ENCODE data around the gene ITGAX. TPM values are rescaled to one million over a fixed set of nuclear protein-coding genes. Genes with fewer than 3 reads are reported as not detected.
"Not testable (repeated sequence)": the region's sequence is repeated elsewhere in the genome, so short reads cannot be mapped to it uniquely, and the experiment has no call there.

Gene ITGAX
- total RNA-seq = 1.4 TPM
- long read RNA-seq = 0 reads

- TF ChIP-seq, protein P1, sequence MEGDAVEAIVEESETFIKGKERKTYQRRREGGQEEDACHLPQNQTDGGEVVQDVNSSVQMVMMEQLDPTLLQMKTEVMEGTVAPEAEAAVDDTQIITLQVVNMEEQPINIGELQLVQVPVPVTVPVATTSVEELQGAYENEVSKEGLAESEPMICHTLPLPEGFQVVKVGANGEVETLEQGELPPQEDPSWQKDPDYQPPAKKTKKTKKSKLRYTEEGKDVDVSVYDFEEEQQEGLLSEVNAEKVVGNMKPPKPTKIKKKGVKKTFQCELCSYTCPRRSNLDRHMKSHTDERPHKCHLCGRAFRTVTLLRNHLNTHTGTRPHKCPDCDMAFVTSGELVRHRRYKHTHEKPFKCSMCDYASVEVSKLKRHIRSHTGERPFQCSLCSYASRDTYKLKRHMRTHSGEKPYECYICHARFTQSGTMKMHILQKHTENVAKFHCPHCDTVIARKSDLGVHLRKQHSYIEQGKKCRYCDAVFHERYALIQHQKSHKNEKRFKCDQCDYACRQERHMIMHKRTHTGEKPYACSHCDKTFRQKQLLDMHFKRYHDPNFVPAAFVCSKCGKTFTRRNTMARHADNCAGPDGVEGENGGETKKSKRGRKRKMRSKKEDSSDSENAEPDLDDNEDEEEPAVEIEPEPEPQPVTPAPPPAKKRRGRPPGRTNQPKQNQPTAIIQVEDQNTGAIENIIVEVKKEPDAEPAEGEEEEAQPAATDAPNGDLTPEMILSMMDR (IDR thresholded peaks at IDR 0.05; ENCODE audit: borderline replicate concordance) = no peak
- peaks cover 25% of the 10 kb centered on the region for H3K27me3 ChIP-seq (ENCODE audit: low read depth)
- peak; percentile 54 for DNase-seq
- intact Hi-C loops (cut with micrococcal nuclease) = no loop called here
- peaks cover 16% of the 10 kb centered on the region for H3K4me1 ChIP-seq
- no peak within 1 kb of the TSS for H3K27ac ChIP-seq (replicated peaks)
- no peak within 1 kb of the TSS for H3K4me3 ChIP-seq
- H3K36me3 ChIP-seq = no peaks in the 10 kb centered on the region
- no peaks in the 10 kb centered on the region for H3K9me3 ChIP-seq (replicated peaks)
Observed at GRCh38 chr16:31354394-31355291, at the start of gene ITGAX. TSS of gene ITGAX (plus strand) at chr16:31355176. CDS start at chr16:31355255, 79 bp downstream.

DNA sequence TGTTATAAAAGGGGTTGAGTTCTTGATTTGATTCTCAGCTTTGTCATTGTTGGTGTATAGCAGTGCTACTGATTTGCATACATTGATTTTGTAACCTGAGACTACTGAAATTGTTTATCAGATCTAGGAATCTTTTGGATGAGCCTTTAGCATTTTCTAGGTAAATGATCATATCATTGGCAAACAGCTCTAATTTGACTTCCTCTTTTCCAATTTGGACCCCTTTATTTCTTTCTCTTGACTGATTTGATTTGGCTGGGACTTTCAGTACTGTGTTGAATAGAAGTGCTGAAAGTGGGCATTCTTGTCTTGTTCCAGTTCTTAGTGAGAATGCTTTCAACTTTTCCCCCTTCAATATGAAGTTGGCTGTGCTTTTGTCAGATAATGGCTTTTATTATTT lies 49.8 kb upstream of the ITGAX start:
- no peaks in the 10 kb centered on the region for H3K4me1 ChIP-seq
- peaks cover 11% of the 10 kb centered on the region for H3K9me3 ChIP-seq (replicated peaks)
- H3K36me3 ChIP-seq = no peaks in the 10 kb centered on the region
- DNase-seq = no peak
- intact Hi-C loops (cut with micrococcal nuclease) = no loop called here
- H3K27me3 ChIP-seq (ENCODE audit: low read depth) = peaks cover 31% of the 10 kb centered on the region
- no peak overlapping the region for H3K4me3 ChIP-seq
- TF ChIP-seq, protein P1 (IDR thresholded peaks at IDR 0.05; ENCODE audit: borderline replicate concordance) = no peak
- H3K27ac ChIP-seq (replicated peaks) = no peak overlapping the region

DNA sequence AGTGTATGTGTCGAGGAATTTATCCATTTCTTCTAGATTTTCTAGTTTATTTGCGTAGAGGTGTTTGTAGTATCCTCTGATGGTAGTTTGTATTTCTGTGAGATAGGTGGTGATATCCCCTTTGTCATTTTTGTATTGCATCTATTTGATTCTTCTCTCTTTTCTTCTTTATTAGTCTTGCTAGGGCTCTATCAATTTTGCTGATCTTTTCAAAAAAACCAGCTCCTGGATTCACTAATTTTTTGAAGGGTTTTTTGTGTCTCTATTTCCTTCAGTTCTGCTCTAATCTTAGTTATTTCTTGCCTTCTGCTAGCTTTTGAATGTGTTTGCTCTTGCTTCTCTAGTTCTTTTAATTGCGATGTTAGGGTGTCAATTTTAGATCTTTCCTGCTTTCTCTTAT lies 46.6 kb upstream of the ITGAX start:
- H3K27ac ChIP-seq (replicated peaks); H3K4me3 ChIP-seq; H3K4me1 ChIP-seq; DNase-seq; intact Hi-C loops (cut with micrococcal nuclease); H3K36me3 ChIP-seq: not testable (repeated sequence)
- H3K9me3 ChIP-seq (replicated peaks) = peaks cover 11% of the 10 kb centered on the region
- peaks cover 36% of the 10 kb centered on the region for H3K27me3 ChIP-seq (ENCODE audit: low read depth)

- H3K27ac ChIP-seq (replicated peaks) = no peak overlapping the region
- intact Hi-C loops (cut with micrococcal nuclease) = no loop called here
- peaks cover 6% of the 10 kb centered on the region for H3K36me3 ChIP-seq
- H3K4me1 ChIP-seq = no peaks in the 10 kb centered on the region
- no peak overlapping the region for H3K4me3 ChIP-seq
- no peak for DNase-seq
- H3K9me3 ChIP-seq (replicated peaks) = peaks cover 39% of the 10 kb centered on the region
- TF ChIP-seq, protein P1 (IDR thresholded peaks at IDR 0.05; ENCODE audit: borderline replicate concordance) = no peak
- peaks cover 42% of the 10 kb centered on the region for H3K27me3 ChIP-seq (ENCODE audit: low read depth)
Observed at GRCh38 chr16:31322500-31322899, 32.5 kb upstream of the ITGAX start.

DNA sequence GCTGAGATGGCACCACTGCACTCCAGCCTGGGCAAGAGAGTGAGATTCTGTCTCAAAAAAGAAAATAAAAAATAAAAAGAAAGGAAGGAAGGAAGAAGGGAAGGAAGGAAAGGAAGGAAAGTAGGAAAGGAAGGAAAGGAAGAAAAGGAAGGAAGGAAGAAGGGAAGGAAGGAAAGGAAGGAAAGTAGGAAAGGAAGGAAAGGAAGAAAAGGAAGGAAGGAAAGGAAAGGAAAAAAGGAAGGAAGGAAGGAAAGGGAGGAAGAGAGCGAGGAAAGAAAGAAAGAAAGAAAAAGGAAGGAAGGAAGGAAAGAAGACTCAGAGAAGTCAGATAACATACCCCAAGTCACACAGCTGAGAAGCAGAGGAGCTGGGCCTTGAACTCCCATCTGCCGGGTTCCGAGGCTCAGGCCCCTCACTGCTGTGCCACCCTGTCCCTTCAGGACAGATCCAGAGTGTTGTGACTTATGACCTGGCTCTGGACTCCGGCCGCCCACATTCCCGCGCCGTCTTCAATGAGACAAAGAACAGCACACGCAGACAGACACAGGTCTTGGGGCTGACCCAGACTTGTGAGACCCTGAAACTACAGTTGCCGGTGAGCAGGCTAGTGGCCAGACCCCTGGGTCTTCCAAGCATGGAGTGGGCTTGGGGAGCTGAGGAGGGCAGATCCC lies 30.9 kb upstream of the ITGAX start:
- Histone ChIP-seq H3K36me3 (peaks cover 6% of the 10 kb centered on the region), H3K9me3 (replicated peaks) (peaks cover 30% of the 10 kb centered on the region), H3K4me3 (no peak overlapping the region), H3K4me1 (no peaks in the 10 kb centered on the region), H3K27me3 (ENCODE audit: low read depth) (peaks cover 58% of the 10 kb centered on the region), H3K27ac (replicated peaks) (no peak overlapping the region)
- intact Hi-C loops (cut with micrococcal nuclease) = no loop called here
- TF ChIP-seq, protein P1 (IDR thresholded peaks at IDR 0.05; ENCODE audit: borderline replicate concordance) = no peak
- DNase-seq = no peak

- Histone ChIP-seq H3K27me3 (ENCODE audit: low read depth) (peaks cover 68% of the 10 kb centered on the region), H3K4me1 (no peaks in the 10 kb centered on the region), H3K36me3 (peaks cover 6% of the 10 kb centered on the region), H3K4me3 (no peak overlapping the region), H3K9me3 (replicated peaks) (peaks cover 30% of the 10 kb centered on the region), H3K27ac (replicated peaks) (no peak overlapping the region)
- TF ChIP-seq, protein P1 (IDR thresholded peaks at IDR 0.05; ENCODE audit: borderline replicate concordance) = no peak
- DNase-seq = no peak
- intact Hi-C loops (cut with micrococcal nuclease) = no loop called here
Observed at GRCh38 chr16:31325171-31325570, 29.8 kb upstream of the ITGAX start.

Data from left ventricle myocardium inferior (tissue), 1 donor.